ENCODE data around the gene AQP11.

Gene AQP11

GRCh38 chr11:77636731-77637344, 47.1 kb downstream of the AQP11 start:
- Histone ChIP-seq H3K4me1 (ENCODE audit: control insufficient read depth, insufficient read depth, low read length) (peaks cover 9% of the 10 kb centered on the region), H3K27me3 (ENCODE audit: control insufficient read depth in 1 of 2, insufficient read depth in 2 of 2, low read length in 2 of 2) (no peaks in the 10 kb centered on the region), H3K36me3 (ENCODE audit: control insufficient read depth in 2 of 2, insufficient read depth in 2 of 2, low read length in 2 of 2) (no peaks in the 10 kb centered on the region), H3K27ac (ENCODE audit: low read length) (no peak overlapping the region), H3K9ac (ENCODE audit: low read length in 2 of 2) (peak overlapping the region; percentile 93 to 98), H3K9me3 (ENCODE audit: control insufficient read depth in 2 of 2, low read length in 2 of 2) (no peaks in the 10 kb centered on the region), H3K4me3 (ENCODE audit: low read length in 2 of 2) (peak overlapping the region; percentile 94 to 95)

GRCh38 chr11:77637345-77638165, 47.8 kb downstream of the AQP11 start, which contains the start of gene CLNS1A:
TSS of gene CLNS1A (minus strand) at chr11:77637794. CDS start at chr11:77637714, 80 bp downstream.
- Histone ChIP-seq H3K27ac (ENCODE audit: low read length) (peak within 1 kb of the TSS; percentile 86), H3K27me3 (ENCODE audit: control insufficient read depth in 1 of 2, insufficient read depth in 2 of 2, low read length in 2 of 2) (no peaks in the 10 kb centered on the region), H3K36me3 (ENCODE audit: control insufficient read depth in 2 of 2, insufficient read depth in 2 of 2, low read length in 2 of 2) (no peaks in the 10 kb centered on the region), H3K9me3 (ENCODE audit: control insufficient read depth in 2 of 2, low read length in 2 of 2) (no peaks in the 10 kb centered on the region), H3K9ac (ENCODE audit: low read length in 2 of 2) (peak within 1 kb of the TSS; percentile 93 to 98), H3K4me3 (ENCODE audit: low read length in 2 of 2) (peak within 1 kb of the TSS; percentile 94 to 95), H3K4me1 (ENCODE audit: control insufficient read depth, insufficient read depth, low read length) (peaks cover 9% of the 10 kb centered on the region)

GRCh38 chr11:77642228-77642627, 52.5 kb downstream of the AQP11 start:
- Histone ChIP-seq H3K9ac (ENCODE audit: low read length in 2 of 2) (no peak overlapping the region), H3K4me3 (ENCODE audit: low read length in 2 of 2) (no peak overlapping the region), H3K4me1 (ENCODE audit: control insufficient read depth, insufficient read depth, low read length) (peaks cover 4% of the 10 kb centered on the region), H3K9me3 (ENCODE audit: control insufficient read depth in 2 of 2, low read length in 2 of 2) (no peaks in the 10 kb centered on the region), H3K27me3 (ENCODE audit: control insufficient read depth in 1 of 2, insufficient read depth in 2 of 2, low read length in 2 of 2) (peaks cover 0 to 4% of the 10 kb centered on the region in 2 donors), H3K36me3 (ENCODE audit: control insufficient read depth in 2 of 2, insufficient read depth in 2 of 2, low read length in 2 of 2) (no peaks in the 10 kb centered on the region), H3K27ac (ENCODE audit: low read length) (no peak overlapping the region)

- no peak overlapping the region for H3K4me3 ChIP-seq (ENCODE audit: low read length in 2 of 2)
- peaks cover 0 to 4% of the 10 kb centered on the region in 2 donors for H3K27me3 ChIP-seq (ENCODE audit: control insufficient read depth in 1 of 2, insufficient read depth in 2 of 2, low read length in 2 of 2)
- H3K4me1 ChIP-seq (ENCODE audit: control insufficient read depth, insufficient read depth, low read length), result no peaks in the 10 kb centered on the region
- H3K27ac ChIP-seq (ENCODE audit: low read length), result no peak overlapping the region
- no peaks in the 10 kb centered on the region for H3K36me3 ChIP-seq (ENCODE audit: control insufficient read depth in 2 of 2, insufficient read depth in 2 of 2, low read length in 2 of 2)
- H3K9me3 ChIP-seq (ENCODE audit: control insufficient read depth in 2 of 2, low read length in 2 of 2), result no peaks in the 10 kb centered on the region
- no peak overlapping the region for H3K9ac ChIP-seq (ENCODE audit: low read length in 2 of 2)
Observed at GRCh38 chr11:77644887-77645286, 55.1 kb downstream of the AQP11 start.

- no peaks in the 10 kb centered on the region for H3K9me3 ChIP-seq (ENCODE audit: control insufficient read depth in 2 of 2, low read length in 2 of 2)
- H3K9ac ChIP-seq (ENCODE audit: low read length in 2 of 2), result no peak overlapping the region
- H3K27ac ChIP-seq (ENCODE audit: low read length), result no peak overlapping the region
- H3K4me3 ChIP-seq (ENCODE audit: low read length in 2 of 2), result no peak overlapping the region
- H3K36me3 ChIP-seq (ENCODE audit: control insufficient read depth in 2 of 2, insufficient read depth in 2 of 2, low read length in 2 of 2), result no peaks in the 10 kb centered on the region
- H3K27me3 ChIP-seq (ENCODE audit: control insufficient read depth in 1 of 2, insufficient read depth in 2 of 2, low read length in 2 of 2), result peaks cover 0 to 4% of the 10 kb centered on the region in 2 donors
- no peaks in the 10 kb centered on the region for H3K4me1 ChIP-seq (ENCODE audit: control insufficient read depth, insufficient read depth, low read length)
Observed at GRCh38 chr11:77647654-77648305, 58.0 kb downstream of the AQP11 start.

- Histone ChIP-seq H3K27ac (ENCODE audit: low read length) (no peak overlapping the region), H3K36me3 (ENCODE audit: control insufficient read depth in 2 of 2, insufficient read depth in 2 of 2, low read length in 2 of 2) (no peaks in the 10 kb centered on the region), H3K4me3 (ENCODE audit: low read length in 2 of 2) (no peak overlapping the region), H3K4me1 (ENCODE audit: control insufficient read depth, insufficient read depth, low read length) (no peaks in the 10 kb centered on the region), H3K9ac (ENCODE audit: low read length in 2 of 2) (no peak overlapping the region), H3K9me3 (ENCODE audit: control insufficient read depth in 2 of 2, low read length in 2 of 2) (no peaks in the 10 kb centered on the region), H3K27me3 (ENCODE audit: control insufficient read depth in 1 of 2, insufficient read depth in 2 of 2, low read length in 2 of 2) (peaks cover 0 to 3% of the 10 kb centered on the region in 2 donors)
Observed at GRCh38 chr11:77650123-77650522, 60.4 kb downstream of the AQP11 start.

GRCh38 chr11:77654770-77655434, 65.1 kb downstream of the AQP11 start:
- no peaks in the 10 kb centered on the region for H3K36me3 ChIP-seq (ENCODE audit: control insufficient read depth in 2 of 2, insufficient read depth in 2 of 2, low read length in 2 of 2)
- H3K9ac ChIP-seq (ENCODE audit: low read length in 2 of 2), result no peak overlapping the region
- no peaks in the 10 kb centered on the region for H3K9me3 ChIP-seq (ENCODE audit: control insufficient read depth in 2 of 2, low read length in 2 of 2)
- H3K4me3 ChIP-seq (ENCODE audit: low read length in 2 of 2), result no peak overlapping the region
- H3K4me1 ChIP-seq (ENCODE audit: control insufficient read depth, insufficient read depth, low read length), result no peaks in the 10 kb centered on the region
- no peaks in the 10 kb centered on the region for H3K27me3 ChIP-seq (ENCODE audit: control insufficient read depth in 1 of 2, insufficient read depth in 2 of 2, low read length in 2 of 2)
- no peak overlapping the region for H3K27ac ChIP-seq (ENCODE audit: low read length)

GRCh38 chr11:77656362-77656761, 66.6 kb downstream of the AQP11 start:
- Histone ChIP-seq H3K4me1 (ENCODE audit: control insufficient read depth, insufficient read depth, low read length) (no peaks in the 10 kb centered on the region), H3K4me3 (ENCODE audit: low read length in 2 of 2) (no peak overlapping the region), H3K27me3 (ENCODE audit: control insufficient read depth in 1 of 2, insufficient read depth in 2 of 2, low read length in 2 of 2) (no peaks in the 10 kb centered on the region), H3K9ac (ENCODE audit: low read length in 2 of 2) (no peak overlapping the region), H3K27ac (ENCODE audit: low read length) (no peak overlapping the region), H3K9me3 (ENCODE audit: control insufficient read depth in 2 of 2, low read length in 2 of 2) (no peaks in the 10 kb centered on the region), H3K36me3 (ENCODE audit: control insufficient read depth in 2 of 2, insufficient read depth in 2 of 2, low read length in 2 of 2) (no peaks in the 10 kb centered on the region)

- no peak overlapping the region for H3K27ac ChIP-seq (ENCODE audit: low read length)
- no peak overlapping the region for H3K9ac ChIP-seq (ENCODE audit: low read length in 2 of 2)
- no peaks in the 10 kb centered on the region for H3K4me1 ChIP-seq (ENCODE audit: control insufficient read depth, insufficient read depth, low read length)
- H3K9me3 ChIP-seq (ENCODE audit: control insufficient read depth in 2 of 2, low read length in 2 of 2), result no peaks in the 10 kb centered on the region
- H3K36me3 ChIP-seq (ENCODE audit: control insufficient read depth in 2 of 2, insufficient read depth in 2 of 2, low read length in 2 of 2), result no peaks in the 10 kb centered on the region
- no peak overlapping the region for H3K4me3 ChIP-seq (ENCODE audit: low read length in 2 of 2)
- no peaks in the 10 kb centered on the region for H3K27me3 ChIP-seq (ENCODE audit: control insufficient read depth in 1 of 2, insufficient read depth in 2 of 2, low read length in 2 of 2)
Observed at GRCh38 chr11:77658213-77659013, 68.7 kb downstream of the AQP11 start.
